HG03469 (cell line): ENCODE measurements around the gene B4GALT3.

Experiments used
- ATAC-seq: cut with Tn5 transposase; IDR thresholded peaks from one replicate; pipeline ENCODE4 v1.9.1; 2021; ENCODE audit warnings: mild to moderate bottlenecking, moderate library complexity, moderate number of reproducible peaks; ENCODE audit not compliant: unreplicated experiment

The B4GALT3 gene

DNA sequence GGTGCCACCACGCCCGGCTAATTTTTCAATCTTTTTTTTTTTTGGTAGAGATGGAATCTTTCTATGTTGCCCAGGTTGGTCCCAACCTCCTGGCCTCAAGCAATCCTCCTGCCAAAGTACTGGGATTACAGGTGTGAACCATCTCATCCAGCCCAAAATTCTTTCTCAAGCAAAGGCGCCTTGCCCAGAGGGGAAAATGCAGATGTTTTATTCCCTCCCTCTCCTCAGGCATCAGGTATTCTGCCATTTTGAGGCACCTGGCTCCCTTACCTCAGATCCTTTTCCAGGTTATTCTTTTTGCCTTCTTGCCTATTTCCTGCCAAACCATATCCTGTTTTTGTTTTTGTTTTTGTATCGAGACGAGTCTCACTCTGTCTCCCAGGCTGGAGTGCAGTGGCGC, 11.1 kb upstream of the B4GALT3 start:
- ATAC-seq = no peak

- no peak for ATAC-seq
Observed at GRCh38 chr1:161187311-161187710, 10.0 kb upstream of the B4GALT3 start.

DNA sequence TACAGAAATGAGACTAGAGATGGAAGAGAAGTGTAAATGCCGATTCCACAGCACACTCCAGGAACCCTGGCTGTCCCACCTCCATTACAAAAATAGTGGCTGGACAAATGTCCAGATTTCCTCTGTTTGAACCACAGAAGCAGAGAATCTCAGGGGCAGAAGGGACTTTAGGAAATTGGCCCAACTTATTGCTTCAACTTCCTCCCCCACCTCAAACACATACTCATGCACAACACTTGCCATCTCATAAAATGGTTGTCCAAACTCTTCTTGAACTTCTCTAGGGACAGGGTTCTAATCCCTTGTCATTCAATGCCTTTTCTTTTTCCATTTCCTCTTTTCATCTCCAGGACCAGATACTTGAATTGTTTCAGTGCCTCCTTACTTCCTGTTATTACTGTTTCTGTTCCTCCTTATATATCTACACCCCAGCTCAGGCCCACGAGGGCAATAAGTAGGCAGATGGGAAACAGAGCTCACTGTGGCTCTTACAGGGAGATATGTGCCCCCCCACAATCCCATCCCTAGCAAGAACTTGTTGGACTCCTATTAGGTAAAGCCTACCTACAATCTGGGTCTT, 8.5 kb upstream of the B4GALT3 start:
- ATAC-seq = no peak

DNA sequence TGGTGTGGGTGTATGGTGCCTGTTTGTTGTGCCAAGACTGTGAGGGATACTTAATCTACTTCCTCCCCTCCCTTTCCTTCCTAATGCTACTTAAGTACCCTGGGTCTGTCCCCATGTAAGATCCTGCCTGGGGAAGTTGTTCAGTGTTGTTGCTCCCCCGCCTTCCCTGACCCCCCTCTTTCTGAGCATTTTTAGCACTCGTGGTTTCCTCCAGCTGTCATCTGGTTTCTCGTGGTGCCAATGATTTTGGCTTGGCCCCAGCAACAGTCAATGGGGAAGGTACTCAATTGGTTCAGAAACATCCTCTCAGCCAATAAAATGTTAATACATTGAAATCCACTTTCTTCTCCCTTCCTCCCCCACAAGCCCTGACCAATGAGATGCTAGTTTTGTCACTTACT, 8.0 kb upstream of the B4GALT3 start:
- ATAC-seq = peak; percentile 67

DNA sequence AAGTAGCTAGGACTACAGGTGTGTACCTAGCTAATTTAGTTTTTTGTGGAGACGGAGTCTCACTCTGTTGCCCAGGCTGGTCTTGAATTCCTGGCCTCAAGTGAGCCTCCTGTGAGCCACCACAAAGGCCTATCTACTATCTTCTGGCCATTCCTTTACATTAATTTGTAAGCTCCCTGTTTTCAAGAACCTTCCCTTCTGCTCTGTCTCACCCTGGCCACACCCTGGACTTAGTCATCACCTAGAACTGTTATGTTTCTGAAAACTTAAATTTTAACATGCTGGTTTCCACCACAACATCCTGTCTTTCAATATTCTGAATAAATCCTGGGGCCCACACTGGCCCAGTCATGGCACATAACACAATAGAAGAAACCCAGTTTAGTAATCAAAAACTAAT, 4.9 kb upstream of the B4GALT3 start:
- no peak for ATAC-seq

- no peak for ATAC-seq
Observed at GRCh38 chr1:161180639-161181038, 3.3 kb upstream of the B4GALT3 start.

- no peak for ATAC-seq
Observed at GRCh38 chr1:161179698-161180097, 2.4 kb upstream of the B4GALT3 start.

DNA sequence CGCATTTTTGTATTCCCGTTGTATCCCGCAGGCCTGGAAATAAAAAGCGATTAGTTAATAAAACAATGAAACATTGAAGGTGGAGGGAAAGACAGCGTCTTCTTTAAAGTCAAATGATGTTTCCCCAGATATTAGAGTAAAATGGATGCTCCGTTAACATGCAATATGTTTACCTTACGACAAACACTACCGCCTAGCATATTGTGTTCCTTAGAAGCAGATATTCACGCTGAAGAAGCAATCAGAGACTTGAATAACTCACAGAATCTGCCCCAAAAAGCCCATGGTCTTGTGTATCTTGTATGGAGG, 583 bp upstream of the B4GALT3 start:
- no peak for ATAC-seq

- ATAC-seq = no peak
Observed at GRCh38 chr1:161176468-161177111, 717 bp downstream of the B4GALT3 start.

- no peak for ATAC-seq
Observed at GRCh38 chr1:161175771-161176453, 1.4 kb downstream of the B4GALT3 start.

DNA sequence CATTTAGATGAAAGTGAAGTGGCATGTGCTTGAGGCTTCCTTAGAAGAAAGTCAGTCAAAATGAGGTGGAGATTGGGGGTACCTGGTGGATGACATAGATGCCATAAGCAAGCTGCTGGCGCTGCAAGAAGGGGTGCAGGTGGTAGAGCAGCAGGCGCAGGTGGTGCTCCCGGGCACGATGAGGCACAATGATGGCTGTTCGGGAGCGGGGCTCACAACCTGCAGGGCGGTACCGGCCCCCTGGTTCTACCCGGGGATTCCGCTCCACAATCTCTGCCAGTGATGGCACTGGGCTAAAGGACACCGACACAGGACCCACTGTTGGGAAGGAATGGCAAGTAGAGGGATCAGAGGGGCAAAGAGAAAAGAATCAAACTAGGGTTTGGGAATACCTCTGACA, 2.4 kb downstream of the B4GALT3 start:
- no peak for ATAC-seq

- ATAC-seq = no peak
Observed at GRCh38 chr1:161173711-161174110, 3.6 kb downstream of the B4GALT3 start.

GRCh38 chr1:161172776-161173376, 4.4 kb downstream of the B4GALT3 start:
- no peak for ATAC-seq

DNA sequence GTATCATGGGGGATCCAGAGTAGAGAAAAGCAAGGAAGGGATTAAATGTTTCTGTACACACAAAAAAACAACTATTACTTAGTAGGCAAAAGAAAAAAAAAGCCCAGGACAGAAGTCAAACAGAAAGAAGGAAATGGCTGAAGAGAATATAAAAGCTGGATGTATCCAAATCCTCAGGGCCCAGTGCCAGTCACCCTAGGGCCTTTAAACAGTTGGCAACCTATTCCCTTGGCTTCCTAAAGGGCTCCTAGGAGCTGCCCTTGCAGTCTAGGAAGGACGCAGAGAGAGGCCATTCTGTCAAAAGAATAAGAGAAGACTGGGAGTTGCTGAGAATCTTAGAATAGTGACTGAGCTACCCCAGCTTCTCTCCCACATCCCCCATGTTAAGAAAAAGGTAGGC, 5.0 kb downstream of the B4GALT3 start:
- ATAC-seq = no peak

DNA sequence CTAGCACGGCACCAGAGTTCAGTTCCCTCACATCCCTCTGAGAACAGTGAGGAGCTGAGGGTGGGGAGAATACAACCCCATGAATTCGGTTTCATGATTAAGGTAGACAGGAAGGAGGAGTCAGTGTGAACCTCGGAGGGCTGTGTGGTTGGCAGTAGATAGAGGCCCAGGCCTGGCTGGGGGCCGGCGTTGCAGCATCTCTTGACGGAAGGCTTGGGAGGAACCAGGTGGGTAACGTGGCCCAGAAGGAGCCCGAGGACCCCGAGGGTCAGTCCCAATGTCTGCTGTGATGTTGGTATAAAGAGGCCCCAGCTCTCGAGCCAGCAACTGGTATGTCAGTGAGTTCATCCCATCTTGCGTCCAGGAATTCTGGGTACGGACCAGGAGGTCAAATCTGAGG, 5.6 kb downstream of the B4GALT3 start:
- ATAC-seq = no peak

DNA sequence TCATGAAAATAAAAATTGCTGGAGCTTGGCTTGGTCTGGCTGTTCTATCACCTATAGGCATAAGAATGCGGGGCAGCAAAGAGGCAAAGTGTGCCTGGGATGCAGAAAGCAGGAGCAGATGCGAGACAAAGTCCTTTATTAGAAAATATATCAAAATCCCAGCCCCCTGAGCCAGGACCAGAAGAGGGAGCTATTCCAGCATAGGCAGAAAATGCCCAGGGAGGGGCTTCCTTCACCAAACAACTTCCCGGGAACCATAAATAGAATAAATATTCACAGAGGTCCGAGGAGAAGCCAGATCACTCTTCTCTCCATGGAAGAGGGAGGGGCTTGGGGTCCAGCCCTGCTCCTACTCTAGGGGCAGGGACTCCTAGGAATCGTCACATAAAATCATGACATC, 6.1 kb downstream of the B4GALT3 start:
- no peak for ATAC-seq

GRCh38 chr1:161168906-161169305, 8.4 kb downstream of the B4GALT3 start:
- ATAC-seq = no peak

- no peak for ATAC-seq
Observed at GRCh38 chr1:161166669-161167548, 10.4 kb downstream of the B4GALT3 start.

DNA sequence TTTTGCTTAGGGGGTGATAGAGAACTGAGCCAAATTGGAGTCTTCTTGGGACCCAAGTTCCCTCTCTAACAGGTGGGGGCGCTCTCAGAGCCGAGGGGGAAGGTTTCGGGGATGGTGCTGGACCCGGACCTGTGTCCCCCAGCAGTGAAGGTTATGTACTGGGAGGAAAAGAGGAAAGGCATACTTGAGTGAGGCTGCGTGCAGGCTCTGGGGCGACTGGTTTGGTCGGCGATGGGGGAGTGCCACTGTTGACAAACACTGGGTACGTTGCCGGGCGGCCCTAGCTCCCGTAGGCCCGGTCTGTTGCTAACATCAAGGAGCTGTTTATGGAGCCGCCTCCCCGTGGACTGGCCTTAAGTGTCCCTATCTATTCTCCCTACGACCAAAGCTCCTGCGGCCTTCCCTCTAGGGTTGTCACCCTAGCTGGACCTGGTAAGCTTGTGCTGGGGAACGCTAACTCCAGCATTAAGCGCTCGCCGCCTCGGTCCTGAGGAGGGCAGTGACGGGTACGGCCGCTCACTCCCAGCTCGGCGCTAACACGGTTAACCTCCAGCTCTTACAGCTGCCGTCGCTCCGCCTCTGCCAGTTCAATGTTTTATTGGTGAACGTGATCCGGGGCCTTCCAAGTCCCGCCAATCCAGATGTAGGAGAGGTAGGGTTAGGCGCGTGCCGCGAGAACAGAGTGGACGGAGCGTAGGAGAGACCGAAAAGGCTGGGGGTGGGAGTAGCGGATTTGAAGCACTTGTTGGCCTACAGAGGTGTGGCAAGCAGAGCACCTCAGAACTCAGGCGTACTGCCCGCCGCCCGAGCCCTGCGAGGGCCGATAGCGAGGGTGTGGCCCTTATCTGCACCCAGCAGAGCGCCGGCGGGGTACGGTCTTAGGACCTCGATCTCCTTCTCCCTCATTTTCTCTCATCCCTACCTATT, 11.3 kb downstream of the B4GALT3 start, which contains the start of gene PPOX:
Gene PPOX (plus strand): TSS at position 685 of the 927 bp plus-strand sequence. CDS start 422 bp downstream, outside the sequence.
- ATAC-seq = peak; percentile 88
